AG04450 (cell line): ENCODE results near the gene XPNPEP1. TPM values are rescaled to one million over a fixed set of nuclear protein-coding genes. Genes with fewer than 3 reads are reported as not detected.

ENCODE experiments used
- CTCF ChIA-PET: fragments of 300-600, 350-600 bp; formaldehyde crosslinking; extraction: SDS; loops from one replicate; lab custom pipeline; 2022; ENCODE audit warnings: antibody characterized with exemption, inconsistent platforms; lab: Charles Lee
- POLR2A ChIA-PET: fragments of 350-600 bp; formaldehyde crosslinking; extraction: SDS; loops from one replicate; lab custom pipeline; 2021; ENCODE audit warnings: antibody characterized with exemption, inconsistent platforms; lab: Yijun Ruan, JAX
- DNase-seq: peaks from one replicate; pipeline ENCODE4 v3.0.0-alpha.2; 2011; ENCODE audit warnings: low read depth, low spot score
- H3K27ac ChIP-seq: one replicate; pipeline ENCODE4 v1.5.1; 2012; ENCODE audit warnings: low read depth, low read length, control low read depth
- H3K27me3 ChIP-seq: one replicate; pipeline ENCODE4 v1.6.0; 2012; ENCODE audit warnings: low read length; ENCODE audit not compliant: control insufficient read depth, insufficient read depth
- H3K4me3 ChIP-seq: 2 replicates; pipeline ENCODE4 v1.5.1; 2011; ENCODE audit warnings: mild to moderate bottlenecking, low read depth, low read length, control low read depth
- H3K9me3 ChIP-seq: 2 replicates; pipeline ENCODE4 v1.5.1; 2012; ENCODE audit warnings: low read length; ENCODE audit not compliant: control insufficient read depth, insufficient read depth
- CTCF ChIP-seq: IDR thresholded peaks from 2 replicates; pipeline ENCODE4 v1.5.1; 2011; ENCODE audit warnings: low read depth, low read length, control low read depth, inconsistent platforms
- polyA plus RNA-seq: library from polyadenylated mRNA; depleted of rRNA; stranded (reverse); fragments of >200 nt; gene quantifications from 2 replicates; pipeline ENCODE4 v1.2.3, GENCODE V29; 2011

Gene XPNPEP1
- polyA plus RNA-seq, 1 experiment = 134 TPM

GRCh38 chr10:109963439-109963838 is 40.1 kb upstream of the XPNPEP1 start:
- no peak overlapping the region for H3K27ac ChIP-seq
- ChIA-PET POLR2A (no interaction called here), CTCF (interaction anchor here (2.5 kb wide), 1 partner anchor 79 kb away, joined by 10 read pairs; no protein-coding TSS in a partner anchor)
- no peak for DNase-seq
- H3K27me3 ChIP-seq = no peaks in the 10 kb centered on the region
- H3K4me3 ChIP-seq = no peak overlapping the region
- TF ChIP-seq CTCF = no peak
- H3K9me3 ChIP-seq = no peaks in the 10 kb centered on the region

- Histone ChIP-seq H3K27ac (peak overlapping the region; percentile 23), H3K27me3 (no peaks in the 10 kb centered on the region), H3K9me3 (no peaks in the 10 kb centered on the region), H3K4me3 (no peak overlapping the region)
- POLR2A ChIA-PET = no interaction called here
- CTCF ChIA-PET = no interaction called here
- DNase-seq = no peak
- TF ChIP-seq CTCF = no peak
Measured at GRCh38 chr10:109962247-109962646, 38.9 kb upstream of the XPNPEP1 start.

GRCh38 chr10:109961174-109962001 is 38.1 kb upstream of the XPNPEP1 start:
- Histone ChIP-seq H3K27ac (no peak overlapping the region), H3K9me3 (no peaks in the 10 kb centered on the region), H3K27me3 (no peaks in the 10 kb centered on the region), H3K4me3 (no peak overlapping the region)
- TF ChIP-seq CTCF = no peak
- ChIA-PET POLR2A (no interaction called here), CTCF (no interaction called here)
- no peak for DNase-seq

- POLR2A ChIA-PET = no interaction called here
- no peak overlapping the region for H3K4me3 ChIP-seq
- no peak for TF ChIP-seq CTCF
- no peak overlapping the region for H3K27ac ChIP-seq
- no peaks in the 10 kb centered on the region for H3K27me3 ChIP-seq
- DNase-seq = no peak
- CTCF ChIA-PET = no interaction called here
- H3K9me3 ChIP-seq = no peaks in the 10 kb centered on the region
Measured at GRCh38 chr10:109960682-109961081, 37.4 kb upstream of the XPNPEP1 start.
